HCT116 (cell line): ENCODE results near the gene UFSP2. TPM values are rescaled to one million over a fixed set of nuclear protein-coding genes. Genes with fewer than 3 reads are reported as not detected.

Source experiments
- ATAC-seq: fragments of 200-7000 bp; cut with Tn5 transposase; 2 replicates; pipeline ENCODE4 v1.9.1; 2020; ENCODE audit warnings: mild to moderate bottlenecking, moderate library complexity
- BruUV-seq: library from RNA; stranded (reverse); fragments of 400-500 nt; replicated peaks from 2 replicates; lab custom pipeline; 2021; lab: Mats Ljungman, UMichigan
- CTCF ChIA-PET: fragments of 300-600 bp; sonication (Branson Sonifier 250); formaldehyde crosslinking; loops from one replicate; lab custom pipeline; 2021; ENCODE audit warnings: antibody characterized with exemption; lab: Charles Lee
- POLR2A ChIA-PET: fragments of 300-600, 350-600 bp; sonication (Branson Sonifier 250); formaldehyde crosslinking; loops from one replicate; lab custom pipeline; 2021; ENCODE audit warnings: antibody characterized with exemption; lab: Charles Lee
- RAD21 ChIA-PET, 2 experiments: fragments of 300-600 bp; sonication (Branson Sonifier 250); formaldehyde crosslinking; loops; one replicate each; lab custom pipeline; 2023; ENCODE audit warnings: low total read pairs in 2 of 2; ENCODE audit not compliant: uncharacterized antibody in 2 of 2, unreplicated experiment in 2 of 2, low non-redundant PET in 1 of 2; lab: Charles Lee
- DNase-seq: peaks from one replicate; pipeline ENCODE4 v3.0.0-alpha.2; 2010; ENCODE audit warnings: low read depth, low spot score
- H2AFZ ChIP-seq: fragments of 200-600 bp; shearing (Covaris generic), sonication (generic); 2 replicates; pipeline ENCODE4 v1.6.1; 2017; ENCODE audit warnings: low read depth, mixed run types, mixed read lengths, antibody characterized with exemption, low read length; ENCODE audit not compliant: poor library complexity, severe bottlenecking
- H3K27ac ChIP-seq: 2 replicates; pipeline ENCODE4 v1.5.1; 2012; ENCODE audit warnings: low read depth, low read length
- H3K27me3 ChIP-seq: fragments of 200-600 bp; sonication (generic); 2 replicates; pipeline ENCODE4 v1.6.1; 2016; ENCODE audit warnings: mixed run types, low read length, mixed read lengths; ENCODE audit not compliant: insufficient read depth
- H3K36me3 ChIP-seq, 2 experiments: fragments of 200-500 bp in 1 of 2; fragments of 200-600 bp in 1 of 2; sonication (Bioruptor generic) in 1 of 2; sonication (generic) in 1 of 2; 2 replicates each; pipeline versions ENCODE4 v1.5.1 to v1.6.1; 2014 to 2016; ENCODE audit warnings: low read length in 2 of 2, inconsistent platforms in 1 of 2, mixed read lengths in 1 of 2, mixed run types in 1 of 2; ENCODE audit not compliant: insufficient read depth in 2 of 2, control insufficient read depth in 1 of 2
- H3K4me1 ChIP-seq, 2 experiments: fragments of 200-600 bp in 1 of 2; sonication (generic) in 1 of 2; 2 replicates each; pipeline versions ENCODE4 v1.5.1 to v1.6.1; 2012 to 2017; ENCODE audit warnings: low read length in 2 of 2, inconsistent platforms in 1 of 2, mild to moderate bottlenecking in 1 of 2, mixed read lengths in 1 of 2, mixed run types in 1 of 2, moderate library complexity in 1 of 2; ENCODE audit not compliant: insufficient read depth in 2 of 2, control insufficient read depth in 1 of 2
- H3K4me2 ChIP-seq: fragments of 200-600 bp; sonication (generic); 2 replicates; pipeline ENCODE4 v1.6.1; 2017; ENCODE audit warnings: mixed run types, low read length, mixed read lengths
- H3K4me3 ChIP-seq, 2 experiments: fragments of 200-600 bp in 1 of 2; sonication (generic) in 1 of 2; replicated peaks in 1 of 2; 2 replicates each; pipeline ENCODE4 v1.5.1; 2011 to 2016; ENCODE audit warnings: low read length in 2 of 2, control low read depth in 1 of 2, low read depth in 1 of 2, mild to moderate bottlenecking in 1 of 2, mixed read lengths in 1 of 2, mixed run types in 1 of 2
- H3K79me2 ChIP-seq: fragments of 200-600 bp; sonication (generic); 2 replicates; pipeline ENCODE4 v1.6.1; 2017; ENCODE audit warnings: mild to moderate bottlenecking, mixed run types, low read length, moderate library complexity, mixed read lengths; ENCODE audit not compliant: insufficient read depth
- H3K9ac ChIP-seq: fragments of 200-600 bp; sonication (generic); 2 replicates; pipeline ENCODE4 v1.6.1; 2016; ENCODE audit warnings: low read length, mixed read lengths
- H3K9me2 ChIP-seq: fragments of 200-600 bp; sonication (generic), shearing (Covaris generic); 2 replicates; pipeline ENCODE4 v1.6.1; 2017; ENCODE audit warnings: mixed run types, mild to moderate bottlenecking, moderate library complexity; ENCODE audit not compliant: insufficient read depth
- H3K9me3 ChIP-seq, 2 experiments: fragments of 200-500 bp in 1 of 2; fragments of 200-600 bp in 1 of 2; sonication (Bioruptor generic) in 1 of 2; sonication (generic) in 1 of 2; 2 replicates each; pipeline ENCODE4 v1.6.1; 2014 to 2017; ENCODE audit warnings: low read length in 2 of 2, mixed read lengths in 2 of 2, inconsistent platforms in 1 of 2, low read depth in 1 of 2, mild to moderate bottlenecking in 1 of 2, mixed run types in 1 of 2, moderate library complexity in 1 of 2; ENCODE audit not compliant: control insufficient read depth in 1 of 2, insufficient read depth in 1 of 2
- H4K20me1 ChIP-seq: fragments of 200-600 bp; sonication (generic), shearing (Covaris generic); 2 replicates; pipeline ENCODE4 v1.6.1; 2017; ENCODE audit warnings: mixed run types, mild to moderate bottlenecking, moderate library complexity; ENCODE audit not compliant: insufficient read depth
- CBX3 ChIP-seq: IDR thresholded peaks from 2 replicates; pipeline ENCODE4 v1.6.1; 2012; ENCODE audit warnings: low read depth
- EGR1 ChIP-seq: IDR thresholded peaks from 2 replicates; pipeline ENCODE4 v1.6.1; 2012; ENCODE audit warnings: low read depth
- EZH2 ChIP-seq: fragments of 200-600 bp; sonication (generic); IDR thresholded peaks from 2 replicates; pipeline ENCODE4 v1.6.1; 2017; ENCODE audit warnings: antibody characterized with exemption, mixed run types
- EZH2phosphoT487 ChIP-seq: fragments of 200-600 bp; IDR thresholded peaks from 2 replicates; pipeline ENCODE4 v1.6.1; 2018; ENCODE audit warnings: antibody characterized with exemption, borderline replicate concordance
- FOSL1 ChIP-seq: IDR thresholded peaks from 2 replicates; pipeline ENCODE4 v1.6.1; 2012; ENCODE audit warnings: low read depth
- JUND ChIP-seq: IDR thresholded peaks from 2 replicates; pipeline ENCODE4 v1.6.1; 2012
- POLR2A ChIP-seq: IDR thresholded peaks from 2 replicates; pipeline ENCODE4 v1.7.0; 2011; ENCODE audit warnings: borderline replicate concordance; ENCODE audit not compliant: insufficient read depth, insufficient read length; ENCODE audit errors: extremely low read depth
- RAD21 ChIP-seq: IDR thresholded peaks from 2 replicates; pipeline ENCODE4 v1.6.1; 2012; ENCODE audit warnings: low read depth, mild to moderate bottlenecking
- REST ChIP-seq: IDR thresholded peaks from 2 replicates; pipeline ENCODE4 v1.6.1; 2012; ENCODE audit warnings: low read depth
- SRF ChIP-seq: IDR thresholded peaks from 2 replicates; pipeline ENCODE4 v1.6.1; 2012; ENCODE audit warnings: low read depth
- TCF7L2 ChIP-seq: IDR thresholded peaks from 2 replicates; pipeline ENCODE4 v1.7.0; 2011; ENCODE audit warnings: borderline replicate concordance, inconsistent platforms; ENCODE audit not compliant: insufficient read depth, insufficient read length; ENCODE audit errors: extremely low read depth
- intact Hi-C: fragments of 100-400 bp; cut with micrococcal nuclease; formaldehyde crosslinking; loops from 2 replicates; pipeline ENCODE4 v1.10.0; 2022
- total RNA-seq: library from RNA; stranded (reverse); gene quantifications from one replicate; pipeline ENCODE4 v1.2.1, GENCODE V29; 2021; ENCODE audit not compliant: unreplicated experiment
- TF ChIP-seq, protein P1 (sequence below): IDR thresholded peaks from 2 replicates; pipeline ENCODE4 v1.6.1; 2012
- TF ChIP-seq, protein P2 (sequence below): IDR thresholded peaks from 2 replicates; pipeline ENCODE4 v1.6.1; 2011; ENCODE audit warnings: mild to moderate bottlenecking, low read length, moderate library complexity; ENCODE audit not compliant: insufficient replicate concordance; ENCODE audit errors: extremely low read depth

Gene UFSP2
- total RNA-seq, 1 experiment from 2014 or later = 29.4 TPM

GRCh38 chr4:185381288-185382196 is 44.2 kb downstream of the UFSP2 start:
- DNase-seq (no peak), ATAC-seq (no peak)
- RAD21 ChIA-PET = no interaction called here
- Histone ChIP-seq H3K4me1 (peaks cover 5 to 7% of the 10 kb centered on the region in 2 experiments; a peak in 2 of 4 replicates), H3K27ac (no peak overlapping the region), H3K36me3 (no peaks in the 10 kb centered on the region), H3K4me2 (no peak overlapping the region), H3K4me3 (no peak overlapping the region), H3K9me2 (no peaks in the 10 kb centered on the region), H4K20me1 (no peaks in the 10 kb centered on the region), H3K79me2 (no peaks in the 10 kb centered on the region), H3K9me3 (no peaks in the 10 kb centered on the region), H3K9ac (no peak overlapping the region), H3K27me3 (no peaks in the 10 kb centered on the region), H2AFZ (no peak overlapping the region)
- intact Hi-C loops = no loop called here
- no TSS peak for BruUV-seq
- POLR2A ChIA-PET = no interaction called here
- CTCF ChIA-PET = no interaction called here
- TF ChIP-seq, protein P1, sequence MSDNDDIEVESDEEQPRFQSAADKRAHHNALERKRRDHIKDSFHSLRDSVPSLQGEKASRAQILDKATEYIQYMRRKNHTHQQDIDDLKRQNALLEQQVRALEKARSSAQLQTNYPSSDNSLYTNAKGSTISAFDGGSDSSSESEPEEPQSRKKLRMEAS = no peak

DNA sequence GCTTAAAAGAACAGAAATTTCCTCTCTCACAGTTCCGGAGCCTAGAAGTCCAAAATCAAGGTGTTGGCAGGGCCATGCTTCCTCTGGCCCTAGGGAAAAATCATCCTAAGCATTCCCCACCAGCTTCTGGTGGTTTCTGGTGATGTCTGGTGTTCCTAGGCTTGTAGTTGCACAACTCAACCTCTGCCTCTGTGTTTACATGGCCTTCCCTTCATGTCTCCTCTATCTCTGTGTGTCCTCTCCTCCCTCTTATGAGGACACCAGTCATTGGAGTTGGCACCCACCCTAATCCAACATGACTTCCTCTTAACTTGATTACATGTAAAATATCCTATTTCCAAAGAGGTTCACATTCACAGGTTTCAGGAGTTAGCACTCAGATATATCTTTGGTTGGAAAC is 45.4 kb downstream of the UFSP2 start:
- no peaks in the 10 kb centered on the region for H3K9me3 ChIP-seq
- H3K4me1 ChIP-seq = peaks cover 5 to 7% of the 10 kb centered on the region in 2 experiments; a peak in 2 of 4 replicates
- ATAC-seq (no peak; the same call in 1 of the 2 replicates), DNase-seq (no peak)
- no peak overlapping the region for H3K9ac ChIP-seq
- H3K4me2 ChIP-seq = no peak overlapping the region
- H3K27me3 ChIP-seq = no peaks in the 10 kb centered on the region
- ChIA-PET RAD21 (no interaction called here), POLR2A (no interaction called here), CTCF (no interaction called here)
- H3K27ac ChIP-seq = no peak overlapping the region
- no peaks in the 10 kb centered on the region for H3K79me2 ChIP-seq
- no TSS peak for BruUV-seq
- intact Hi-C loops = no loop called here
- H3K4me3 ChIP-seq = no peak overlapping the region
- H3K36me3 ChIP-seq = no peaks in the 10 kb centered on the region
- H3K9me2 ChIP-seq = no peaks in the 10 kb centered on the region
- H4K20me1 ChIP-seq = no peaks in the 10 kb centered on the region
- H2AFZ ChIP-seq = no peak overlapping the region
- TF ChIP-seq EZH2 (no peak), POLR2A (no peak), FOSL1 (no peak), REST (no peak), RAD21 (no peak), EGR1 (no peak), TCF7L2 (no peak), JUND (no peak), EZH2phosphoT487 (no peak), CBX3 (no peak), SRF (no peak)
- TF ChIP-seq, protein P2, sequence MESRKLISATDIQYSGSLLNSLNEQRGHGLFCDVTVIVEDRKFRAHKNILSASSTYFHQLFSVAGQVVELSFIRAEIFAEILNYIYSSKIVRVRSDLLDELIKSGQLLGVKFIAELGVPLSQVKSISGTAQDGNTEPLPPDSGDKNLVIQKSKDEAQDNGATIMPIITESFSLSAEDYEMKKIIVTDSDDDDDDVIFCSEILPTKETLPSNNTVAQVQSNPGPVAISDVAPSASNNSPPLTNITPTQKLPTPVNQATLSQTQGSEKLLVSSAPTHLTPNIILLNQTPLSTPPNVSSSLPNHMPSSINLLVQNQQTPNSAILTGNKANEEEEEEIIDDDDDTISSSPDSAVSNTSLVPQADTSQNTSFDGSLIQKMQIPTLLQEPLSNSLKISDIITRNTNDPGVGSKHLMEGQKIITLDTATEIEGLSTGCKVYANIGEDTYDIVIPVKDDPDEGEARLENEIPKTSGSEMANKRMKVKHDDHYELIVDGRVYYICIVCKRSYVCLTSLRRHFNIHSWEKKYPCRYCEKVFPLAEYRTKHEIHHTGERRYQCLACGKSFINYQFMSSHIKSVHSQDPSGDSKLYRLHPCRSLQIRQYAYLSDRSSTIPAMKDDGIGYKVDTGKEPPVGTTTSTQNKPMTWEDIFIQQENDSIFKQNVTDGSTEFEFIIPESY = no peak
